ENCODE measurements around the gene CELA2A.
"Not testable (repeated sequence)": the region's sequence is repeated elsewhere in the genome, so short reads cannot be mapped to it uniquely, and the experiment has no call there.

Gene CELA2A

DNA sequence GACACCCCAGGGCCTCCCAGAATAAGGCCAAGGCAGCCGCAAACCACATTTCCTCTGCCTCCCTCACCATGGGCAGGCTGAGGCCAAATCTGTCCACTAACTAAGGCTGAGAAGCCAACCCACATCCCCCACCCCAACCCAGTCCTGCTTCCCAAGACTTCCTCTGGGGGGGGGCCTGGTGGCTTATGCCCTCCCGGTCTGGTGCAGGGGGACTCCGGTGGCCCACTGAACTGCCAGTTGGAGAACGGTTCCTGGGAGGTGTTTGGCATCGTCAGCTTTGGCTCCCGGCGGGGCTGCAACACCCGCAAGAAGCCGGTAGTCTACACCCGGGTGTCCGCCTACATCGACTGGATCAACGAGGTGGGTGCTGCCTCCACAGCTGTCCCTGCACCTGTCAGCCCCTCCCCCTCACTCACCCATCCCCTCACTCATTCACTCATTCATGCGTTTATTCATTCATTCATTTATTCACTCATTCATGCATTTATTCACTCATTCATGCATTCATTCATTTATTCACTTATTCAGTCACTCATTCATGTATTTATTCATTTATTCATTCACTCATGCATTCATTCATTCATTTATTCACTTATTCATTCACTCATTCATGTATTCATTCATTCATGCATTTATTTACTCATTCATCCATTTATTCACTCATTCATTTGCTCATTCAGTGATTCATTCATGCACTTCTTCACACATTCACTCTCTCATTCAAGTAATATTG is 11.0 kb upstream of the CELA2A start:
- no peak for DNase-seq

DNA sequence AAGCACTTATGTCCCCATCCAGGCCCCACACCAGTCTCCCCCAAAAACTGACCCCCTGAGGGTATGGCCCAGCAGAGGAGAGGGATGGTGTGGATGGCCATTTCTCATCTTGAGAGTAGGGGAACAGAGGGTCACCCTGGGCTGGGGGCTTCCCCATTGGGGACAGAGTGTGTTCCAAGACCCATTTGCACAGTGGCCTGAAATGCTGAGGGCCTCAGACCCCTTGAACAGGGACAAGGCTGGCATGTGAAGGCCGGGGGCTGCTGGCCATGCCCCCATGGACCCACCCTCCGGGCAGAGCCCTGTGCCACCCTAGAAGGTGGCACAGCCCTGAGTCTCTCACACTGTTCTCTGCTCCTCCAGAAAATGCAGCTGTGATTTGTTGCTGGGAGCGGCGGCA is 10.3 kb upstream of the CELA2A start:
- DNase-seq, result no peak

DNA sequence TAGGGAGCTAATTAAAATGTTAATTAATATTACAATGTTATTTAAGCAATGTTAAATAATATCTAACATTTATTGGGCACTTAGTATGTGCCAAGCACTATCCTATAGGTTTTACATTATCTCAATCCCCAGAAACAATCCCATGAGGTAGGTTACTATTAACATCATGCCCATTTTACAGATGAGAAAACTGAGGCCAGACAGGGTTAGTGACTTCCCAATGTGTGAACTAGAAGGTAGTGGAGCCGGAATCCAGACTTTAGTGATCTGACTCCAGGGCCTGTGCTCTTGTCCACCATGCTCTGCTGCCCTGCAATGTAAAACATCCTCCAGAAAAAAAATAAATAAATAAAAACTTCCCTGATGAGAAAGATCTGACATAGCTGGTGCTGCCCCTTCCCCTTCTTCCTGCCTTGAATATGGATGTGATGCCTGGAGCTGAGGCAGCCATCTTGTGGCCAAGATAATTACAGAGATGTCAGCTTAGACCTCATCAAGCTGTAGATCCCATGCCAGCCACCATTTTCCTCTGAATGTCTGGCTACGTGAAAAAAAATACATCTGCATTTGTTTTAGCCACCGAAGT is 7.6 kb upstream of the CELA2A start:
- no peak for DNase-seq

DNA sequence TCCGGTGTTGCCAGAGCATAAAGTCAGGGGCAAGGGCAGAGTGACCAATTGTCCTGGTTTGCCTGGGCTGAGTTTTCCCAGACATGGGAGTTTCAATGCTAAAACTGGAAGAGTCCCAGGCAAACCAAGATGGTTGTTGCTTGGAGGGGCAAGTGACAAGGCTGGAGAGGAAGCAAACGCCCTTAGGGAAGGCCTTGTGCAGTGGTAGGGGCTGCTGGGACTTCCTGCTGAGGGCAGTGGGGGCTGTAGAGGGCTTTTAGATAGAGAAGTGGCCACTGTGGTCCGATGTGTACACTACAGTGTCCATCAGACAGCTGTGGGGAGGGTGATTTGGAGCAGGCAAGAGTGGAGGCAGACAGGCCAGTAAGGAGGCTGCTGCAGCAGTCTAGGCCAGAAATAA is 7.0 kb upstream of the CELA2A start:
- DNase-seq, result no peak

DNA sequence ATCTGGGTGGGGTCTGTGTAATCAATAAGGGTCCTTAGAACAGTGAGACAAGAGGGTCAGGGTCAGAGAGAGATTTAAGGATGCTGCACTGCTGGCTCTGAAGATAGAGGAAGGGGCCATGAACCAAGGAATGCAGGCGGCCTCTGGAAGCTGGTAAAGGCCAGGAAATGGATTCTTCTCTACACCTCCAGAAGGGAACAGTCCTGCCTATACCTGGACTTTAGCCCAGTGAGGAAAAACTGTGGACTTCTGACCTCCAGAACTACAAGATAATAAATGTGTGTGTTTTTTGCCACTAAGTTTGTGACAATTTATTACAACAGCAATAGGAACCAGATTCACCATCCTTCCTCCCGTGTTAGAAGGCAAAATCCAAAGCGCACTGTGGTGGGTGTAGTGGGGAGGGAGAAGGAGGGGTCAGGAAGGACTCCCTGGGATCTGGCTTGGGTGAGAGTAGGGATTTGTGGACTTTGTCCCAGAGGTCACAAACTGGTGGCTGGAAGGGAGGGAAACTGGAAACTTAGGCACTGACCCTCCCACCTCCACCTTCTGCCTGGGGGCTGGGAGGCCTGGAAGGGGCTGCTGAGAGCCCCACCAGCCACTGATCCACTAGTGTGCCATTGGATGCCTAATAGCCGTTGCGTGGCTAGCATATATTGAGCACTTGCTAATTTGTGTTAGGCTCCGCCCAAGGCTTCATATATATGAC is 5.4 kb upstream of the CELA2A start:
- DNase-seq, result no peak

DNA sequence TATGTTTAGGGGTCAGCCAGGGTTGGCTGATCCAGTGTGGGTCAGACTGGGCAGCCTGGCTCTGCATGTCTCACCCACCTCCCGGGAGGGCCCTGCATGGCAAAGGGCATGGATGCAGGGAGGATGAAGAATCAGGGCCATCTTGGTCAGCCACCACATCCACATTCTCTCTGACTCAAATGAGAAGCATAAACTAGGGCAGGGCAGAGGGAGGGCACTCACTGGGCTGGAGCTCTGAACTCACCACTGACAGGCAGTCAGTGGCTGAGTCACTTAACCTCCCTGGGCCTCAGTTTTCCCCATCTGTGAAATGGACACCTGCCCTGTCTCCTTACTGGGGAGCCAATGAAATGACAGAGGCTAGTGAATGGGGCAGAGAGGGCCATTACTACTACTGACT is 4.3 kb upstream of the CELA2A start:
- DNase-seq, result no peak

DNA sequence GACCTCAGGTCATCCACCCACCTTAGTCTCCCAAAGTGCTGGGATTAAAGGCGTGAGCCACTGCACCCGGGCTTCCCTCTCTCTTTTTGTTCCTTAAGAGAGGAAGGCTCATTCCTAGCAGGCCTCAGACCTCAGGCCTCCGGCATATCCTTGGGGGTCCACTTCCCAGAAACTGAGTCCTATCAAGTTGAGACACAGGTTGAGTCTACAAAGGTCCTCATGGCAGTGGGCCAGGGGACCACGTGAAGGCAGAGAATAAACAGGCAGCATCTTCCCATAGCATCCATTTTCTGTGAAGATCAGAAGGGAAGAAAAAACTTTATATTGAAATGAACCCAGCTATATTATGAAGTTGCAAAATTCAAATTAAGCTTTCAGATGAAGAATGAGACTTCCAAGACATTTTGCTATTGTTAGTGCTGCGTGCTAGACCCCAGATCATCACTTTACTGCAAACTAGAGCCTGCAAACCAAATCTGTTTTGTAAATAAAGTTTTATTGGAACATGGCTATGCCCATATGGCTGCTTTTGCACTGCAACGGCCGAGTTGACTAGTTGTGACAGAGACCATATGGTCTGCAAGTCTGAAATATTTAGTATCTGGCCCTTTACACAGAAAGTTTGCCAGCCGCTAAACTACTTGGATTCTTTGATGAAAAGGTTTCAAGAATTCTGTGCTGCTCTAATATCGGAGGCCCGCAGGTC is 3.5 kb upstream of the CELA2A start:
- no peak for DNase-seq

DNA sequence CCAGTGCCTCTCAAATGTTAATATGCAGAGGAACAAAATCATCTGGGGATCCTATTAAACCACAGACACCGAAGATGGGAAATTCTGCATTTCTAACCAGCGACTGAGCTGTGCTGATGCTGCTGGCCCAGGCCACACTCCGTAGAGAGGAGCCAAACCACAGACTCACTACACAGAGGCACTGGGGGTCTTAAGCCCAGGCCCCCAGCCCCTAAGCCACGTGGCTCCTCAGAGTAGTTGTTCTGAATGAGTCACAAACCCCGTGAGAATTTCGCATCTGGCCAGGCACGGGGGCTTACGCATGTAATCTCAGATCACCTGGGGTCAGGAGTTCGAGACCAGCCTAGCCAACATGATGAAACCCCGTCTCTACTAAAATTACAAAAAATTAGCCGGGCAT is 2.8 kb upstream of the CELA2A start:
- DNase-seq, result no peak

DNA sequence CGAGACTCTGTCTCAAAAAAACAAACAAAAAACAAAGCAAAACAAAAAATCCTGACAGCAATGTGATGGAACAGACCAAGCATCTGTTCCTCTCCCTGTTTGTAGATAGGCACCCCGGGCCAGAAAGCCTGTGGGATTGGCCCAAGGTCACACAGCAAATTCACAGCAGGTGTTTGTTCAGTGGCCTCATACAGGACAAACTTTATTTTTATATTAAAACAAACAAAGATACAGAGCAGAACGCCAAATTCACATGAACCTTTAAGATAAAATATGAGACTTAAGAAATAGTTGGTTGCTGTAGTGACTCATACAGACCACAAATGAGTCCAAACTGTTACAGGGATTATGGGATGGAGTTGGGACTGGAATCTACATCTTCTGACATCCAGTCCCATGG is 2.3 kb upstream of the CELA2A start:
- DNase-seq, result no peak

DNA sequence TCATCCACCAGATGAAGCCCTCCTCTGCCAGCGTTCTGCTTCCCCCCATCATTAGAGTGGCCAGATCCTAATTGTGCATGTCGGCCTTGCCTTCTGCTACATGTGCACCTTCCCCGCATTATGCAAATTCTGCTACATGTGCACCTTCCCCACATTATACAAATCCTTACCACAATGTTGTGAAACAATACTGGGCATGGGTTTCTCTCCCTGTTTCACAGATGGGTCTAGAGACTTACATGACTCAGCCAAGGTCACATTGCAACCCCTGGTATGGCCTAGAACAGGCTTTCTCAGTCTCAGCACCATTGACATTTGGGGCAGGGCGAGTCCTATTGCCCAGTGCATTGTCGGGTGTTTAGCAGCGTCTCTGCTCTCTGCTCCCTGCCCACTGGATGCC is 1.0 kb upstream of the CELA2A start:
- DNase-seq, result no peak

DNA sequence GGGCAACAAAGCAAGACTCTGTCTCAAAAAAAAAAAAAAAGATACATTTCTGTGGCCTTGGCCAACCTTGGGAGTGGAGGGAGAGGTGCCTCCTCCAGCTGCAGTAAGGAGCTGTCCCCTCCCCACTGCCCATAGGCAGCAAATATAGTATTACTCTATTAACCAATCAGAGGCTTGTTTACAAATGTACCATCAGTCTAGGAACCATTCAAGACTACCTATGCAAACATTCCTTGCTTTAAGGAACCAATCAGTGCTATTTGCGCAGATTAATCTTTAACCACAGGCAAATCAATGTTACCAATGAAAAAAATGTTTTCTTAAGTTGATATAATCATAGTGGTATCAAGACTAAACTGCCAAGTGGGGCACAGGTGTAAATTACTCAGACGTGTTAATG is 1.1 kb downstream of the CELA2A start:
- DNase-seq, result no peak

DNA sequence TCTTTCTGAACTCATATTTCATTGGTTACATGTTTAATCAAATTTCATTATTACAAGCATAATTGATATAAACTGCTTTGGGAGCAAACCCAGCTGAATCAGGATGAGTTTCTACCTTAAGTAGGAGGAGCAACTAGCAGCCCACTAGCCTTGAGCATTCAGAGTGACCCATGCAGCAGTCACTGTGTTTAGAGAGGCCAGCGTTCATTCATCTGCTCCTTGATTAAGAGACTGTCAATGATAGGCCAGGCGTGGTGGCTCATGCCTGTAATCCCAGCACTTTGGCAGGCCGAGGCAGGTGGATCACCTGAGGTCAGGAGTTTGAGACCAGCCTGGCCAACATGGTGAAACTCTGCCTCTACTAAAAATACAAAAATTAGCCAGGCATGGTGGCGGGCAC is 1.9 kb downstream of the CELA2A start:
- DNase-seq, result not testable (repeated sequence)

DNA sequence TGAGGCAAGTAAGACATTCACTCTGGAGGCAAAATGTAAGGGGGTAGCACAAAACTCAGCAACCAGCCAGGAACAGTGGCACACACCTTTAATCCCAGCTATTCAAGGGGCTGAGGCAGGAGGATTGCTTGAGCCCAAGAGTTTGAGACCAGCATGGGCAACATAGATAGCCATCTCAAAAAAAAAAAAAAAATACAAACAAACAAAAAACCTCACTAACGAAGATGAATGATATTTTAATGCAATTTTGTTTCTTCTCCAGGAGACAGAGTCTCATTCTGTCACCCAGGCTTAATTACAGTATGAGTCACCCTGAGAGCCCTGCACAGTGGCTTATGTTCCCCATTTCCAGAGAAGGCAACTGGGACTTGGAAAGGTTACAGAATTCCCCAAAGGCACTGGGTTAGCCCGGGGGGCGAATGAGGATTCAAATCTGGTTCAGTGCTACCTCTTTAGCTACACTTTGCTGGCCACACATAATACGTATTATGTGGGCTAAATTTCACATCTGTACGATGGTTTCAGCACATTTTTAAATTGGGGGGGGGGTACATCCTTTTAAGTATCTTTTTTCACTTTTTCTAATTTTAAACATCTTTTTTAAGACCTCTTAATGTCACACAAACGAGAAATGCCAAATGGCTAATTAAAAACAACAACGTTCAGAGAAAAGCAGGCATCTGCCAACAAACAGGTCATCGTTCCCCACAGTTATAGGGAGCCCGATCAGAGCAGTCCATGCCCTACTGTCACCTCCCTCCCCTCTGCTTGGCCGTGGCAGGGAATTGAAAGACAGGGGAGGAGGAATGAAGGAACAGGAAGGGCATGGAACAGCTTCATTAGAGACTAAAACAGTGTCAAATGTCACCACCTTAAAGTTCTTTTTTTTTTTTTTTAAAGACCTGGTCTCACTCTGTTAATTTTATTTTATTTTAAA is 3.5 kb downstream of the CELA2A start:
- DNase-seq, result no peak

DNA sequence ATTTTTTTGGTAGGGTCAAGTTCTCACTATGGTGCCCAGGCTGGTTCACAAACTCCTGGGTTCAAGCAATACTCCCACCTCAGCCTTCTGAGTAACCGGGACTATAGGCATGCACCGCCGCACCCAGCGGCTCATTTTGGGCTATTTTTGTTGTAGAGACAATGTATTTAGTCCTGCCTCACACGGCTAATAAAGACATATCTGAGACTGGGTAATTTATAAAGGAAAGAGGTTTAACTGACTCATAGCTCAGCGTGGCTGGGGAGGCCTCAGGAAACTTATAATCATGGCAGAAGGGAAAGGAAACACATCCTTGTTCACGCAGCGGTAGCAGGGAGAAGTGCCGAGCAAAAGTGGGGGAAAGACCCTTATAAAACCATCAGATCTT is 4.2 kb downstream of the CELA2A start:
- no peak for DNase-seq

DNA sequence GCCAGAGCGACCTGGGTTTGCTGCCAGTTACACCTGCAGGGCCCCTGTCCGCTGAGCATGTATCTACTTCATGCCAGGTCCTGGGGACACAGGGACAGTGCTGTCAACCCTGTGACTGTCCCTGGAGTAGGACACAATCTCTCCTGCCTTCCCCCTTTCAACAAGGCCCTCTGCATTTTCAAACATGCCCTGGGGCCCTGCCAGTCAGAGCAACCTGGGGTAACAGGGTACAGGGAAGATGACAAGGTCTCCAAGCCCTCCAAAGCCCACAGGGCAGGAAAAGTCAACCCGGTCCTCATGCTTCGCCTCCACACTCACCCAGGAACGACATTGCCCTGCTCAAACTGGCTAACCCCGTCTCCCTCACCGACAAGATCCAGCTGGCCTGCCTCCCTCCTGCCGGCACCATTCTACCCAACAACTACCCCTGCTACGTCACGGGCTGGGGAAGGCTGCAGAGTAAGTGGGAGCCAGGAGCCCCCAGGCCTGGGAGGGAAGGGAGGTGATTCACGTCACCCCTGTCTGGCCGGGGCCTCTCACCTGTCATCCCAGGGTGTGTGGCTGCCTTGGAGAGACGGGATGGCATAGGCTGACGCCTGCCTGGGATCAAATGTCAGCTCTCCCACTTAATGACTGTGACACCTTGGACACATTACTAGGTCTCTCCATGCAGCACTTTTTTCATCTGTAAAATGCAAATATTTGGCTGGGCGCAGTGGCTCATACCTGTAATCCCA is 6.7 kb downstream of the CELA2A start:
- DNase-seq, result not testable (repeated sequence)

DNA sequence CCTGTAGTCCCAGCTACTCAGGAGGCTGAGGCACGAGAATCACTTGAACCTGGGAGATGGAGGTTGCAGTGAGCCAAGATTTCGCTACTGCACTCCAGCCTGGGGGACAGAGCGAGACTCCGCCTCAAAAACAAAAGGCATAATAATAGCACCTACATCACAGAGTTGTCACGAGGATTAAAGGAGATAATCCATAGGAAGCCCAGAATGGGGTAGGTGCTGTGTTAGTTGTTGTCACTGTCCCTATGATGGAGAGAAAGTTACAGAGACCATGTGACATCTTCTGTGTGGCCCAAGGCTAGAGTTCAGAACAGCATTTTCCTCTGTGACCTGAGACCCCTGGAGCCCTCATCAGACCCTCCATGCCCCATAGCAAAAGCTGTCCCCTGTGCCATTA is 7.4 kb downstream of the CELA2A start:
- DNase-seq, result not testable (repeated sequence)

DNA sequence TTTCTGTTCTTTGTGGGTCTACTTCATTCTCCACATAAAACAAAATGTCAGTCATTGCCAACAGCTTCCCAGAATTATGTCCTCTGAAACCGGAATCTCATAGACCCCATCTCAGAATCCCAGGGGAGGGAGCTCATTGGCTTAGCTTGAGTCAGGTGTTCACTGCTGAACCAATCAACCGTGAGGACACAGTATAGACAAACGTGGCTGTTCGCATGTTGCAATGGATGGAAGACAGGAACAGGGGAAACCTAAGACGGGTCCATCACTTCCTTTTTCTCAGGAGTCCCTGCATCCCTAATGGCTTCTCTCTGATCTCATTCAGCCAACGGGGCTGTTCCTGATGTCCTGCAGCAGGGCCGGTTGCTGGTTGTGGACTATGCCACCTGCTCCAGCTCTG is 9.1 kb downstream of the CELA2A start:
- no peak for DNase-seq

DNA sequence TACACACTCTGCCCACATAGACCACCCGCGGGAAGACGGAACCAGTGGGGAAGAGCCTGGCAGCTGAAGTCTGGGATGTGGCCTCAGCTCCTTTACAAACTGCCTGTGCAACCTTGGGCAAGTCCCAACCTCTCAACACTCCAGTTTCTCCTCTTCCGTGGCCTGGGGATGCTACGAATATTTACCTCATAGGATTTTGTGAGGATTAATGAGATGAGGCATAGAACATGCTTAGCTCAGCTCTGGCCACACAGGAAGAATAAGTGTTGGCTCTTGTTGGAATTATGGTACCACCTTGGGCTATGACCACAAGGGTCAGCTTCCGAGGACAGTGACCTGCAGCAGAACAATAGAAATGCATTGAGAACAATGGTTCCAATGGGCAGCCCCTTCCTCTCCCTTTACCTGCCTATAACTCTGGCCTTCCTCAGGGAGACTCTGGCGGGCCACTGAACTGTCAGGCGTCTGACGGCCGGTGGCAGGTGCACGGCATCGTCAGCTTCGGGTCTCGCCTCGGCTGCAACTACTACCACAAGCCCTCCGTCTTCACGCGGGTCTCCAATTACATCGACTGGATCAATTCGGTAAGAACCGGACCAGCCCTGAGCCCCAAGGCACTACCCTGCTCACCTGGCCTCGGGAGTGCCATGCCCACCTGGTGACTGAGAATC is 10.6 kb downstream of the CELA2A start:
- not testable (repeated sequence) for DNase-seq

DNA sequence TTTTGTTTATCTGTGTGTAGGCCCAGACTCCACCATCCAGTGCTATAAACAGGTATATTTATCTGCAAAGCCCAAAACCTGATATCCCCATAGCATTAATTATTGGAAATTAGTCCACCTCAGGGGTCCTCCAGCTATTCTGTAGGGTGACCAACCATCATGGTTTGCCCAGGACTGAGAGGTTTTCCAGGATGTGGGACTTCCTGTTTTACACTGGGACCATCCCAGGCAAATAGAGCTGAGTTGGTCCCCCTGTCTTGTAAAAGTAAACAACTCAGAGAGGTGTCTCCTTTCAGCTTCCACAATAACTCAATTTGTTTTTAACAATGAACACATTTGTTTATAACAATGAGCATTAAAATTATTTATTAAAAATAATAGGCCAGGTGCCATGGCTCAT is 11.6 kb downstream of the CELA2A start:
- no peak for DNase-seq

DNA sequence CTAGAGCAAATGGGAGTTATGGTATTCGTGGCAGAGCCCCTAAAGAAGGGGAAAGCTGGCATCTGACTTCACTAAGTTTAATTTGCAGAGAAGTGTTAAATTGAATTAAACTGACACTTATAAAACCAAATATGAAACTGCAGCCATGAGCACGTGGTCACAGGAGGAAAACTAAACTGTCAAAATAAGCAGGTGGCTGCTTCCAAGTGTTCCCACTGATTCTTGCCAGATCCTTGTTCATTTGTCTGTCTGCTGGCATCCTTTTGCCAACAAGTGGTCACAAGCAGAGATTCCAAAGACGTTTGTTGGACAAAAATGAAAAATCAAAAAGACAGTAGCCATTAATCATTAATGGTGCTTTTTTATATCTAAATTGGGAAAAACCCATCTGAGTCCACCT is 12.8 kb downstream of the CELA2A start:
- no peak for DNase-seq

DNA sequence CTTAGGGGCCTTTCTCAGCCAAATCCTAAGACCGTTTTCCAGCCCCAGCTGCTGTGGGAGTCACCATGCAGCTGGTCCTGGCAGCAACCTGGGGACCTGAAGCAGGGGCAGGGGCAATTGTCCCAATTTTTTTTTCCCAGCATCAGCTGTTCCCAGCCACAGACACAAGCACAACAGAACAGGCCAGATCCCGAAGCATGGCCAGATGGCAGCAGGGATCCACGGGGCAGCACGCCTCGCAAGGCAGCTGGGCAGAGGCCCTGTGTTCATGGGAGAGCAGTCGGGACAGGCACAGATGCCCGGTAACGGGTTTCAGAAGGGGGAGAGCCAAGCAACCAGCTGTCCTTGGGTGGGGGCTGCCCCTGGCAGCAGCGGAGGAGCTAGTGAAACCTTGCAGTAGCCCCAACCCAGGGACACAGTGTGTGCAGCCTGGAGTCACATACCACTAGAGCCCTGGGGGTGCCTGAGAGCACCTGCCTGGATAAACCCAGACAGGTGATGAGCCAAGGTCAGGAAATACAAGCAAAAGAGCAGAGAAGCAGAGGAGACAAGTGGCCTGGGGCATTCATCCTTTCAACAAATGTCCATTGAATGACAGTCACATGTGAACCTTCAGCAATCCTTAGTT is 13.4 kb downstream of the CELA2A start:
- DNase-seq, result not testable (repeated sequence)

Measured in activated T-cell treated with anti-CD3 and anti-CD28 coated beads, Interleukin-2, amount 50 U/mL, for 1 hour (primary cell).